ENCODE data around the gene NKX2-3.

Gene NKX2-3

GRCh38 chr10:99532687-99533495 is at the start of gene NKX2-3:
Gene NKX2-3, plus strand, starts transcription at chr10:99532942. Its CDS starts 190 bp downstream, at chr10:99533132.
- no peak for DNase-seq (ENCODE audit: low read depth)

GRCh38 chr10:99484626-99485581 is 47.8 kb upstream of the NKX2-3 start:
- no peak for DNase-seq (ENCODE audit: low read depth)

GRCh38 chr10:99487125-99487807 is 45.5 kb upstream of the NKX2-3 start:
- no peak for DNase-seq (ENCODE audit: low read depth)

- no peak for DNase-seq (ENCODE audit: low read depth)
Measured at GRCh38 chr10:99489271-99489670, 43.5 kb upstream of the NKX2-3 start.

- no peak for DNase-seq (ENCODE audit: low read depth)
Measured at GRCh38 chr10:99497343-99498025, 35.3 kb upstream of the NKX2-3 start.

- no peak for DNase-seq (ENCODE audit: low read depth)
Measured at GRCh38 chr10:99506416-99506815, 26.3 kb upstream of the NKX2-3 start.

- no peak for DNase-seq (ENCODE audit: low read depth)
Measured at GRCh38 chr10:99507265-99507664, 25.5 kb upstream of the NKX2-3 start.

GRCh38 chr10:99513061-99513460 is 19.7 kb upstream of the NKX2-3 start:
- no peak for DNase-seq (ENCODE audit: low read depth)

GRCh38 chr10:99519690-99520039 is 13.1 kb upstream of the NKX2-3 start:
- no peak for DNase-seq (ENCODE audit: low read depth)

GRCh38 chr10:99520040-99520846 is 12.5 kb upstream of the NKX2-3 start:
- DNase-seq (ENCODE audit: low read depth), result no peak

GRCh38 chr10:99520847-99521764 is 11.6 kb upstream of the NKX2-3 start:
- no peak for DNase-seq (ENCODE audit: low read depth)

GRCh38 chr10:99521765-99522469 is 10.8 kb upstream of the NKX2-3 start:
- no peak for DNase-seq (ENCODE audit: low read depth)

GRCh38 chr10:99522470-99523250 is 10.1 kb upstream of the NKX2-3 start:
- DNase-seq (ENCODE audit: low read depth), result no peak

- no peak for DNase-seq (ENCODE audit: low read depth)
Measured at GRCh38 chr10:99523251-99523773, 9.4 kb upstream of the NKX2-3 start.

GRCh38 chr10:99524050-99524666 is 8.6 kb upstream of the NKX2-3 start:
- no peak for DNase-seq (ENCODE audit: low read depth)

- DNase-seq (ENCODE audit: low read depth), result no peak
Measured at GRCh38 chr10:99524736-99525380, 7.9 kb upstream of the NKX2-3 start.

GRCh38 chr10:99525897-99526296 is 6.8 kb upstream of the NKX2-3 start:
- no peak for DNase-seq (ENCODE audit: low read depth)
